Gastrocnemius medialis (tissue), 4 donors: ENCODE data around the gene C17orf114.

Experiments used
- CTCF ChIP-seq, 5 experiments: fragments of 450-650 bp in 3 of 5; fragments of 200-600 bp in 2 of 5; sonication (generic) in 2 of 5; IDR thresholded peaks in 4 of 5; conservative IDR thresholded peaks in 1 of 5; 1 replicate in 4 of 5; 2 replicates in 1 of 5; pipeline ENCODE4 v1.5.1; 2016 to 2019; ENCODE audit warnings: antibody characterized with exemption in 5 of 5, mild to moderate bottlenecking in 3 of 5, moderate library complexity in 3 of 5
- POLR2A ChIP-seq, 2 donors: fragments of 450-650 bp; IDR thresholded peaks; one replicate each; pipeline ENCODE4 v1.6.1; 2017; ENCODE audit warnings: antibody characterized with exemption in 2 of 2, mild to moderate bottlenecking in 2 of 2, moderate library complexity in 2 of 2

- TF ChIP-seq CTCF (IDR thresholded peaks at IDR 0.05 in 4 of 5, conservative IDR thresholded peaks at IDR 0.05 in 1 of 5): no peak
- TF ChIP-seq POLR2A (IDR thresholded peaks at IDR 0.05): no peak
Observed at GRCh38 chr17:4818276-4818675, 16.1 kb upstream of the C17orf114 start.
